BJ (cell line): ENCODE results near the gene C17orf67. TPM values are rescaled to one million over a fixed set of nuclear protein-coding genes. Genes with fewer than 3 reads are reported as not detected.
"Not testable (repeated sequence)": the region's sequence is repeated elsewhere in the genome, so short reads cannot be mapped to it uniquely, and the experiment has no call there.

Experiments used
- CTCF ChIA-PET: fragments of 350-600 bp; formaldehyde crosslinking; extraction: SDS; loops from one replicate; lab custom pipeline; 2021; ENCODE audit warnings: antibody characterized with exemption, inconsistent platforms; lab: Yijun Ruan, JAX
- POLR2A ChIA-PET: fragments of 300-600 bp; sonication (Branson Sonifier 250); formaldehyde crosslinking; extraction: SDS; loops from one replicate; lab custom pipeline; 2021; ENCODE audit warnings: antibody characterized with exemption; lab: Charles Lee
- DNase-seq: peaks from one replicate; pipeline ENCODE4 v3.0.0-alpha.2; 2011; ENCODE audit warnings: low read depth
- H3K27me3 ChIP-seq: 2 replicates; pipeline ENCODE4 v1.6.0; 2011; ENCODE audit warnings: low read length; ENCODE audit not compliant: control insufficient read depth, insufficient read depth
- H3K36me3 ChIP-seq: 2 replicates; pipeline ENCODE4 v1.5.1; 2011; ENCODE audit warnings: low read length; ENCODE audit not compliant: control insufficient read depth, insufficient read depth
- H3K4me3 ChIP-seq: 2 replicates; pipeline ENCODE4 v1.5.1; 2011; ENCODE audit warnings: low read depth, mild to moderate bottlenecking, control low read depth, low read length
- CTCF ChIP-seq: IDR thresholded peaks from 2 replicates; pipeline ENCODE4 v1.5.1; 2011; ENCODE audit warnings: low read depth, mild to moderate bottlenecking, control low read depth, inconsistent platforms, low read length, moderate library complexity; ENCODE audit not compliant: insufficient read depth
- polyA plus RNA-seq: library from polyadenylated mRNA; depleted of rRNA; stranded (reverse); fragments of >200 nt; gene quantifications from 2 replicates; pipeline ENCODE4 v1.2.3, GENCODE V29; 2011

Gene C17orf67
- polyA plus RNA-seq, 1 experiment: 0.50 TPM

- H3K36me3 ChIP-seq: no peaks in the 10 kb centered on the region
- no peak for DNase-seq
- CTCF ChIA-PET: interaction anchor here (1.3 to 2.7 kb wide), 2 partner anchors 15 to 30 kb away, joined by 3 to 16 read pairs; no protein-coding TSS in a partner anchor
- POLR2A ChIA-PET: no interaction called here
- H3K27me3 ChIP-seq: no peaks in the 10 kb centered on the region; the same call in 1 of the 2 replicates
- no peak for TF ChIP-seq CTCF
- H3K4me3 ChIP-seq: no peak overlapping the region
Measured at GRCh38 chr17:56765449-56765848, 68.3 kb downstream of the C17orf67 start.

GRCh38 chr17:56762988-56763387, 70.7 kb downstream of the C17orf67 start:
- no peak for TF ChIP-seq CTCF
- CTCF ChIA-PET: interaction anchor here (2.7 kb wide), 1 partner anchor 17 kb away, joined by 16 read pairs; no protein-coding TSS in a partner anchor
- H3K27me3 ChIP-seq: no peaks in the 10 kb centered on the region; the same call in 1 of the 2 replicates
- H3K4me3 ChIP-seq: no peak overlapping the region
- no peaks in the 10 kb centered on the region for H3K36me3 ChIP-seq
- no peak for DNase-seq
- POLR2A ChIA-PET: no interaction called here

GRCh38 chr17:56762144-56762543, 71.6 kb downstream of the C17orf67 start:
- no peak for DNase-seq
- TF ChIP-seq CTCF: no peak
- ChIA-PET POLR2A (no interaction called here), CTCF (no interaction called here)
- H3K36me3 ChIP-seq: no peaks in the 10 kb centered on the region
- H3K27me3 ChIP-seq: no peaks in the 10 kb centered on the region; the same call in 1 of the 2 replicates
- H3K4me3 ChIP-seq: no peak overlapping the region

DNA sequence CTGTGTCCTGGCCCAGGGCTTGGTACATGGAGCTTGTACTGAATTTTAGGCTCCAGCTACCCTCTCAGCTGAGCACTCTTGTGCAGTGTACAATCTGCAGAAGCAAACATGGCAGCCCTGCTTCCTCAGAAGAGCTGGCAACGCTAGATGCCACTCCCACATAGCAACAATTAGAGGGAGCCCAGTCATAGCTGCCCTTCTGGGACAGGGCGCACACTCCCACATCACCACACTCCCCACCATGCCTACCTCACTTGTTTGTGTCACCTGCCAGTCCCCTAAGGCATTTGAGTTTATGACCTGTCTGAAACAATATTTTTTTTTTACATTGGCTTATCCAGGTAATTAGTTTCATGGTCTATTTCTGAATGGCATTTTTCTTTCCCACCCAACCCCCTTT, 72.3 kb downstream of the C17orf67 start:
- CTCF ChIA-PET: interaction anchor here (0.5 to 1.4 kb wide), 3 partner anchors 18 to 961 kb away, joined by 3 to 11 read pairs (median 4); no protein-coding TSS in a partner anchor

GRCh38 chr17:56757611-56758010, 76.1 kb downstream of the C17orf67 start:
- POLR2A ChIA-PET, H3K27me3 ChIP-seq, DNase-seq, CTCF ChIA-PET, H3K4me3 ChIP-seq, H3K36me3 ChIP-seq: not testable (repeated sequence)

More for the DNA sequence above, 72.3 kb downstream of the C17orf67 start:
- no peak for DNase-seq
- no peaks in the 10 kb centered on the region; the same call in 1 of the 2 replicates for H3K27me3 ChIP-seq
- no peak overlapping the region for H3K4me3 ChIP-seq
- POLR2A ChIA-PET: no interaction called here
- no peaks in the 10 kb centered on the region for H3K36me3 ChIP-seq
- TF ChIP-seq CTCF: no peak

DNA sequence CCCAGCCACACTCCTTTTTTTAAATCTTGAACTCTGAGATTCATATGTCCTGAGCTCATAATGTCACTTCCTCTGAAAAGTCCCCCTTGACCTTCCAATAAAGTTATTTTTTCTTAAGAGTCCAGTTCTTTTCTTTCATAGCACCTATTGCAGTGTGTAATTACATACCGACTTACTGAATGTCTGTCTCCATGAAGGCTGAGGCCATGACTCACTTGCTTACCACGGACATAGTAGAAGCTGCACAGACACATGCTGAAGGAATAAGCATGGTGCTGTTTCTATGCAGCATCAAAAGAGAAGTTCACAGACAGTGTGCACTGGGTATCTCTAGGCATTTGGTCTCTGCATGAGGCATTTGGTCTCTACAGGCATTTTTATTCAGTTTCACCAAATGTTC, 77.2 kb downstream of the C17orf67 start:
- ChIA-PET POLR2A (no interaction called here), CTCF (interaction anchor here (1.0 kb wide), 1 partner anchor 24 kb away, joined by 3 read pairs; no protein-coding TSS in a partner anchor)

More for the DNA sequence above, 77.2 kb downstream of the C17orf67 start:
- peak; percentile 89 for DNase-seq
- Histone ChIP-seq H3K4me3 (no peak overlapping the region), H3K27me3 (no peaks in the 10 kb centered on the region), H3K36me3 (no peaks in the 10 kb centered on the region)
- TF ChIP-seq CTCF: no peak
